NB4 (cell line): Measurements from ENCODE around the gene SCRN3.

Experiments
- DNase-seq: peaks from one replicate; pipeline ENCODE4 v3.0.0; 2010; ENCODE audit warnings: low read depth
- H3K4me3 ChIP-seq: one replicate; pipeline ENCODE4 v1.5.1; 2011; ENCODE audit warnings: mild to moderate bottlenecking, low read depth, low read length, moderate library complexity
- MYC ChIP-seq: IDR thresholded peaks from 2 replicates; pipeline ENCODE4 v1.6.1; 2011; ENCODE audit warnings: low read depth, low read length
- POLR2A ChIP-seq: IDR thresholded peaks from 2 replicates; pipeline ENCODE4 v1.6.1; 2011; ENCODE audit warnings: mild to moderate bottlenecking; ENCODE audit not compliant: insufficient read length; ENCODE audit errors: extremely low read depth
- TF ChIP-seq, protein P1 (sequence below): IDR thresholded peaks from one replicate; pipeline ENCODE4 v1.5.1; 2012; ENCODE audit warnings: low read depth, low read length
- TF ChIP-seq, protein P2 (sequence below): IDR thresholded peaks from 2 replicates; pipeline ENCODE4 v1.6.1; 2011; ENCODE audit warnings: low read depth, low read length

Gene SCRN3

DNA sequence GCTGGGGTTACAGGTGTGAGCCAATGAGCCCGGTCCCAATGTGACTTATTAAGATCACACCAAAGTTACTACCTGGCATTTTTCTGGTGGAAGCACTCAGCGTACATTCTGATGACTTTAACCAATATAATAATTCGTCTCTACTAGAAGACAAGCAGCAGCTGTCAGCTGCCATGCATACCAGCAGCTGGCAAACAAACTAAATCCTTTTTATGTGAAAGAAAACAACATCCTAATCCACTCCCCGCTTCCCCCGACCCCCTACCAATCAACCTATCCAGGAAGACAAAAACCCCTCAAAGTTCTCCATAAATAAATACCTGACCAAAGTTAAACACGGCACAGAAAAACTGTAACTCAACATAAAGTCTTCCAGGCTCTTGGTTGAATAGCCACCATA lies 49.2 kb downstream of the SCRN3 start:
- no peak for DNase-seq
- TF ChIP-seq, protein P1, sequence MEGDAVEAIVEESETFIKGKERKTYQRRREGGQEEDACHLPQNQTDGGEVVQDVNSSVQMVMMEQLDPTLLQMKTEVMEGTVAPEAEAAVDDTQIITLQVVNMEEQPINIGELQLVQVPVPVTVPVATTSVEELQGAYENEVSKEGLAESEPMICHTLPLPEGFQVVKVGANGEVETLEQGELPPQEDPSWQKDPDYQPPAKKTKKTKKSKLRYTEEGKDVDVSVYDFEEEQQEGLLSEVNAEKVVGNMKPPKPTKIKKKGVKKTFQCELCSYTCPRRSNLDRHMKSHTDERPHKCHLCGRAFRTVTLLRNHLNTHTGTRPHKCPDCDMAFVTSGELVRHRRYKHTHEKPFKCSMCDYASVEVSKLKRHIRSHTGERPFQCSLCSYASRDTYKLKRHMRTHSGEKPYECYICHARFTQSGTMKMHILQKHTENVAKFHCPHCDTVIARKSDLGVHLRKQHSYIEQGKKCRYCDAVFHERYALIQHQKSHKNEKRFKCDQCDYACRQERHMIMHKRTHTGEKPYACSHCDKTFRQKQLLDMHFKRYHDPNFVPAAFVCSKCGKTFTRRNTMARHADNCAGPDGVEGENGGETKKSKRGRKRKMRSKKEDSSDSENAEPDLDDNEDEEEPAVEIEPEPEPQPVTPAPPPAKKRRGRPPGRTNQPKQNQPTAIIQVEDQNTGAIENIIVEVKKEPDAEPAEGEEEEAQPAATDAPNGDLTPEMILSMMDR: no peak
- no peak overlapping the region for H3K4me3 ChIP-seq

DNA sequence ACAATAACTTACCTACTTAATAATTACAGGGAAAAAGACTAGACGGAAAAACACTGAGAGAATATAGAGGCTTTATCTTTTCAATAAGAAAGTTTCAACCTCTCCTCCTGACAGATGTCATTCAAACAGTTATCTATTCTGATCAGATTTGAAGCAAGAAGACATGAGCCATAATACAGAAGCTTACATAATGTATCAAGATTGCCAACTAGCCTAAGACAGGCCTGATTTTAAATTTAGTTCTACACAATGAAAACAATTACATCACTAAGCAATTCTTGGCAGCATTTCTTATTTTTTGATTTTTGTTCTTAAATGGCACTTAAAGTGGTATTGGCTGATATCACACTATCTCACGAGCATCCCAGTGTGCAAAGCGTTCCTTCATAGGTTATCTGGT lies 49.7 kb downstream of the SCRN3 start:
- TF ChIP-seq POLR2A (no peak), MYC (no peak)
- TF ChIP-seq, protein P1: no peak
- TF ChIP-seq, protein P2, sequence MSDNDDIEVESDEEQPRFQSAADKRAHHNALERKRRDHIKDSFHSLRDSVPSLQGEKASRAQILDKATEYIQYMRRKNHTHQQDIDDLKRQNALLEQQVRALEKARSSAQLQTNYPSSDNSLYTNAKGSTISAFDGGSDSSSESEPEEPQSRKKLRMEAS: no peak
- no peak overlapping the region for H3K4me3 ChIP-seq
- DNase-seq: no peak

DNA sequence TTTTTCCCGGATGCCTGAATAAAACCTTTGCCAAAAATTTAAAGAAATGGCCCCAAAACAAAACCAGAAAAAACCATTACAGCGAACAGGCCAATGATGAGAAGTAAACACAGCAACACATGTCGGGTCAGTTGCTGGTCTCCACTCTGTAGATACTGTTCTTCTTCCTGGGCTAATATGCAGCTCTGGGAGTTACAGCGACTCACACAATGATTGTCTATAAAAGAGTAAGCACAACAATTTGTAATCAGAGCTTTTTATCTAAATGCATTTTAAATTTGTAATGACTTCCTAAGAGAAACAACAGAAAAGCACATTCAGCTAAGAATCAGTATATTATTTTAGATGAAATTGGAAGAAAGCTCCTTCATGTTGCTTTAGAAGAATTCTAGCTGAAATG lies 51.0 kb downstream of the SCRN3 start:
- no peak for DNase-seq
- H3K4me3 ChIP-seq: no peak overlapping the region
- TF ChIP-seq, protein P2: no peak
- TF ChIP-seq POLR2A: no peak
- TF ChIP-seq, protein P1: no peak
- TF ChIP-seq MYC: no peak

DNA sequence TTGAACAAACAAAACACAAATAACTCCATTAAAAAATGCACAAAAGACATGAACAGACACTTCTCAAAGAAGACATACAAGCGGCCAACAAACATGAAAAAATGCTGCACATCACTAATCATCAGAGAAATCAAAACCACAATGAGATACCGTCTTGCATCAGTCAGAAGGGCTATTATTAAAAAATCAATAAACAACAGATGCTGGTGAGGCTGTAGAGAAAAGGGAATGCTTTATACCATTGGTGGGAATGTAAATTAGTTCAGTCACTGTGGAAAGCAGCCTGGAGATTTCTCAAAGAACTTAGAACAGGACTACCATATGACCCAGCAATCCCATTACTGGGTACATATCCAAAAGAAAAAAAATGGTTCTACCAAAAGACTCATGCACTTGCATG lies 53.5 kb downstream of the SCRN3 start:
- TF ChIP-seq, protein P1: no peak
- TF ChIP-seq POLR2A (no peak), MYC (no peak)
- TF ChIP-seq, protein P2: no peak
- no peak for DNase-seq
- H3K4me3 ChIP-seq: no peak overlapping the region

DNA sequence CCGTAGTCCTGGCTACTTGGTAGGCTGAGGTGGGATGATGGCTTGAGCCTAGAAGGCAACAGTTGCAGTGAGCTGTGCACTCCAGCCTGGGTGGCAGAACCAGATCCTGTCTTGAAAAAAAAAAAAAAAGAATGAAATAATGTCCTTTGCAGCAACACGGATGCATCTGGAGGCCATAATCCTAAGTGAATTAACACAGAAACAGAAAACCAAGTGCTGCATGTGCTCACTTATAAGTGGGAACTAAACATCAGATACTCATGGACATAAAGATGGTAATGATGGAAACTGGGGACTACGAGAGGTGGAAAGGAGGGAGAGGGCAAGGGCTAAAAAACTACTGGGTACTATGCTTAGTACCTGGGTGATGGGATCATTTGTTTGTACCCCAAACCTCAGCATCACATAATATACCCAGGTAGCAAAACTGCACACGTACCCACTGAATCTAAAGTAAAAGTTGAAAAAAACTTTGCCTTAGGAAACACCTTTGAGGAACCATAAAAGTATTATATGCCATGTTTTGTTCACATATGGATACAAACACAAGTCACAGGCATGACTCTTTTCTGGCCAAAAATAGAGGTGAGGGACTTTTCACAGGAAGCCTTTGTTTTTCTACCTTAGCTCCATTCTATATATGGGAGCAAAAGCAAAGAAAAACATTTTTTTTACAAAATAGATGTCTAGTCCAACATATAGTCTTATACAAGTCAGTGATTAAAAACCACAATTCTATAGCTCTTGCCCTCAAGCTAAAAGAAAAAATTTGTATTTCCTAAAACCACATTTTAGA lies 54.7 kb downstream of the SCRN3 start:
- TF ChIP-seq, protein P2: no peak
- TF ChIP-seq POLR2A: no peak
- TF ChIP-seq MYC: no peak
- TF ChIP-seq, protein P1: no peak
- no peak overlapping the region for H3K4me3 ChIP-seq
- no peak for DNase-seq

DNA sequence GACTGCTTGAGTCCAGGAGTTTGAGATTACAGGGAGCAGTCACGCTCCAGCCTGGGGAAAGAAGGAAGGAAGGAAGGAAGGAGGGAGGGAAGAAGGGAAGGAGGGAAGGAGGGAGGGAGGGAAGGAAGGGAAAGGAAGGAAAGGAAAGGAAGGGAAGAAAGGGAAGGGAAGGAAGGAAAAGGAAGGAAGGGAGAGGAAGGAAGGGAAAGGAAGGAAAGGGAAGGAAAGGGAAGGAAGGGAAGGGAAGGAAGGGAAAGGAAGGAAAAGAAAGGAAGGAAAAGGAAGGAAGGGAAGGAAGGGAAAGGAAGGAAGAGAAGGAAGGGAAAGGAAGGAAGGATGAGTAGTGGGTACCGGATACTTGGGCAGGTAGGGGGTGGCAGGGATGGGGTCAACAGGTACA lies 59.0 kb downstream of the SCRN3 start:
- no peak for DNase-seq
- H3K4me3 ChIP-seq: no peak overlapping the region
- TF ChIP-seq, protein P1: no peak
- no peak for TF ChIP-seq MYC
- TF ChIP-seq, protein P2: no peak
- TF ChIP-seq POLR2A: no peak
